WTC11 (cell line): ENCODE results near the gene GRIK2. TPM values are rescaled to one million over a fixed set of nuclear protein-coding genes. Genes with fewer than 3 reads are reported as not detected.

ENCODE experiments used
- ATAC-seq: fragments of 200-7000 bp; cut with Tn5 transposase; 2 replicates; pipeline ENCODE4 v1.10.0; 2021; ENCODE audit warnings: mild to moderate bottlenecking, moderate library complexity
- CTCF ChIA-PET: fragments of 300-600 bp; sonication (Branson Sonifier 250); formaldehyde crosslinking; loops from one replicate; lab custom pipeline; 2021; ENCODE audit warnings: antibody characterized with exemption; lab: Charles Lee
- POLR2A ChIA-PET: fragments of 350-600 bp; sonication (Branson Sonifier 250); formaldehyde crosslinking; loops from one replicate; lab custom pipeline; 2021; ENCODE audit warnings: antibody characterized with exemption; lab: Charles Lee
- DNase-seq: peaks from one replicate; pipeline ENCODE4 v3.0.0; 2021; ENCODE audit warnings: low spot score
- H3K27ac Mint-ChIP-seq: 2 replicates; pipeline ENCODE4 v1.8.0; 2021; ENCODE audit warnings: mixed read lengths
- H3K27me3 Mint-ChIP-seq: 2 replicates; pipeline ENCODE4 v1.8.0; 2021; ENCODE audit warnings: low read depth, mild to moderate bottlenecking, moderate library complexity, mixed read lengths
- H3K36me3 Mint-ChIP-seq: 2 replicates; pipeline ENCODE4 v1.8.0; 2021; ENCODE audit warnings: mixed read lengths
- H3K4me1 Mint-ChIP-seq: 2 replicates; pipeline ENCODE4 v1.8.0; 2022; ENCODE audit warnings: mixed read lengths
- H3K4me3 Mint-ChIP-seq: 2 replicates; pipeline ENCODE4 v1.8.0; 2021; ENCODE audit warnings: mild to moderate bottlenecking, moderate library complexity, mixed read lengths
- H3K9me3 Mint-ChIP-seq: 2 replicates; pipeline ENCODE4 v1.8.0; 2021; ENCODE audit warnings: mixed read lengths
- ATF1 ChIP-seq: sonication (generic); formaldehyde crosslinking; IDR thresholded peaks from 2 replicates; pipeline ENCODE4 v1.8.1; 2023; ENCODE audit warnings: mild to moderate bottlenecking, moderate library complexity, missing genetic modification reagents
- CREM ChIP-seq: sonication (generic); formaldehyde crosslinking; IDR thresholded peaks from 2 replicates; pipeline ENCODE4 v1.8.1; 2022; ENCODE audit warnings: mild to moderate bottlenecking, missing genetic modification reagents, moderate library complexity
- FOXP1 ChIP-seq: sonication (generic); formaldehyde crosslinking; IDR thresholded peaks from 2 replicates; pipeline ENCODE4 v1.8.0; 2022; ENCODE audit warnings: missing genetic modification reagents, mild to moderate bottlenecking, moderate library complexity, borderline replicate concordance
- IRF2 ChIP-seq: sonication (generic); formaldehyde crosslinking; IDR thresholded peaks from 2 replicates; pipeline ENCODE4 v1.8.0; 2022; ENCODE audit warnings: low read depth, missing genetic modification reagents, borderline replicate concordance
- JUN ChIP-seq: sonication (generic); formaldehyde crosslinking; IDR thresholded peaks from 2 replicates; pipeline ENCODE4 v1.8.0; 2023; ENCODE audit warnings: mild to moderate bottlenecking, missing genetic modification reagents
- KAT7 ChIP-seq: sonication (generic); formaldehyde crosslinking; IDR thresholded peaks from 2 replicates; pipeline ENCODE4 v1.8.1; 2023; ENCODE audit warnings: missing genetic modification reagents, mild to moderate bottlenecking, borderline replicate concordance
- MXD4 ChIP-seq: fragments of 250-450 bp; sonication (Bioruptor Pico); IDR thresholded peaks from 2 replicates; pipeline ENCODE4 v1.8.0; 2021; ENCODE audit warnings: mild to moderate bottlenecking, moderate library complexity, borderline replicate concordance
- MYBL2 ChIP-seq: sonication (generic); formaldehyde crosslinking; IDR thresholded peaks from 2 replicates; pipeline ENCODE4 v1.8.1; 2023; ENCODE audit warnings: mild to moderate bottlenecking, moderate library complexity, missing genetic modification reagents
- NFE2L1 ChIP-seq: sonication (generic); formaldehyde crosslinking; IDR thresholded peaks from 2 replicates; pipeline ENCODE4 v1.8.1; 2023; ENCODE audit warnings: missing genetic modification reagents
- NR3C1 ChIP-seq: sonication (generic); formaldehyde crosslinking; conservative IDR thresholded peaks from 2 replicates; pipeline ENCODE4 v1.8.1; 2023; ENCODE audit warnings: low read depth, mild to moderate bottlenecking, missing genetic modification reagents
- PRRX2 ChIP-seq: fragments of 250-450 bp; sonication (Bioruptor Pico); IDR thresholded peaks from 2 replicates; pipeline ENCODE4 v1.8.0; 2021; ENCODE audit warnings: mild to moderate bottlenecking
- RELA ChIP-seq: sonication (generic); formaldehyde crosslinking; IDR thresholded peaks from 2 replicates; pipeline ENCODE4 v1.8.1; 2022; ENCODE audit warnings: missing genetic modification reagents, mild to moderate bottlenecking, borderline replicate concordance
- RORB ChIP-seq: fragments of 250-450 bp; sonication (Bioruptor Pico); IDR thresholded peaks from 2 replicates; pipeline ENCODE4 v1.9.0; 2021; ENCODE audit warnings: mild to moderate bottlenecking
- SP1 ChIP-seq: sonication (generic); formaldehyde crosslinking; conservative IDR thresholded peaks from 2 replicates; pipeline ENCODE4 v1.8.1; 2022; ENCODE audit warnings: missing genetic modification reagents
- TP53 ChIP-seq: sonication (generic); formaldehyde crosslinking; IDR thresholded peaks from 2 replicates; pipeline ENCODE4 v1.8.1; 2023; ENCODE audit warnings: mild to moderate bottlenecking, missing genetic modification reagents
- ZBTB21 ChIP-seq: sonication (generic); formaldehyde crosslinking; IDR thresholded peaks from 2 replicates; pipeline ENCODE4 v1.8.1; 2023; ENCODE audit warnings: mild to moderate bottlenecking, missing genetic modification reagents, borderline replicate concordance
- ZNF138 ChIP-seq: sonication (generic); formaldehyde crosslinking; conservative IDR thresholded peaks from 2 replicates; pipeline ENCODE4 v1.8.1; 2022; ENCODE audit warnings: mild to moderate bottlenecking, moderate library complexity, missing genetic modification reagents
- total RNA-seq: library from RNA; stranded (reverse); gene quantifications from 3 replicates; pipeline ENCODE4 v1.2.3, GENCODE V29; 2021
- TF ChIP-seq, protein P1 (sequence below): sonication (generic); formaldehyde crosslinking; IDR thresholded peaks from 2 replicates; pipeline ENCODE4 v1.8.1; 2023; ENCODE audit warnings: mild to moderate bottlenecking, missing genetic modification reagents, borderline replicate concordance
- TF ChIP-seq, protein P2 (sequence below): fragments of 250-450 bp; sonication (Bioruptor Pico); conservative IDR thresholded peaks from 2 replicates; pipeline ENCODE4 v1.9.0; 2021; ENCODE audit warnings: mild to moderate bottlenecking
- TF ChIP-seq, protein P3 (sequence below): fragments of 200-600 bp; IDR thresholded peaks from 2 replicates; pipeline ENCODE4 v1.8.0; 2022; ENCODE audit warnings: antibody characterized with exemption
- TF ChIP-seq, protein P4 (sequence below): sonication (generic); formaldehyde crosslinking; IDR thresholded peaks from 2 replicates; pipeline ENCODE4 v1.8.1; 2022; ENCODE audit warnings: low read depth, mild to moderate bottlenecking, moderate library complexity, missing genetic modification reagents, borderline replicate concordance
- TF ChIP-seq, protein P5 (sequence below): sonication (generic); formaldehyde crosslinking; IDR thresholded peaks from 2 replicates; pipeline ENCODE4 v1.8.0; 2023; ENCODE audit warnings: missing genetic modification reagents, mild to moderate bottlenecking, borderline replicate concordance
- TF ChIP-seq, protein P6 (sequence below): sonication (generic); formaldehyde crosslinking; conservative IDR thresholded peaks from 2 replicates; pipeline ENCODE4 v1.8.1; 2022; ENCODE audit warnings: mild to moderate bottlenecking, missing genetic modification reagents
- TF ChIP-seq, protein P7 (sequence below): sonication (generic); formaldehyde crosslinking; IDR thresholded peaks from 2 replicates; pipeline ENCODE4 v1.8.0; 2022; ENCODE audit warnings: mild to moderate bottlenecking, missing genetic modification reagents

Gene GRIK2
- total RNA-seq, 1 experiment from 2014 or later = 2.7 TPM

DNA sequence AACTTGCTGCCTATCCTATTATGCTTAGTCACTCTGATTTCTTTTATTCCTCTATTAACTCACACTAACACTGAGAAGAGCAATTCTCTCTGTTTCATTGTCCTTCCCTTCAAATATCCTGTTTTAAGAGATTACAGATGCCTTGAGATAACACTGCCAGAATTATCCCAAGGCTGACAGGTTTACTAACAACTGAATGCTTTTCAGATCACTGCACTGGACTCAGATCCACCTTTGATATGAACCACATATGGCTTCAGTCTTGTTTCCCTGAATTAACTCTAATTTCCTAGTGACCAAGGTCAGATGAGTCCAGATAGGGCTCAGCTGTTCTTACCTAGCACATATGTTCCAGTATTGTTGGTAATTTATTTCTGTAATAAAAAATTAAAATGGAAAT lies 633.1 kb downstream of the GRIK2 start (continued):
- TF ChIP-seq, protein P1, sequence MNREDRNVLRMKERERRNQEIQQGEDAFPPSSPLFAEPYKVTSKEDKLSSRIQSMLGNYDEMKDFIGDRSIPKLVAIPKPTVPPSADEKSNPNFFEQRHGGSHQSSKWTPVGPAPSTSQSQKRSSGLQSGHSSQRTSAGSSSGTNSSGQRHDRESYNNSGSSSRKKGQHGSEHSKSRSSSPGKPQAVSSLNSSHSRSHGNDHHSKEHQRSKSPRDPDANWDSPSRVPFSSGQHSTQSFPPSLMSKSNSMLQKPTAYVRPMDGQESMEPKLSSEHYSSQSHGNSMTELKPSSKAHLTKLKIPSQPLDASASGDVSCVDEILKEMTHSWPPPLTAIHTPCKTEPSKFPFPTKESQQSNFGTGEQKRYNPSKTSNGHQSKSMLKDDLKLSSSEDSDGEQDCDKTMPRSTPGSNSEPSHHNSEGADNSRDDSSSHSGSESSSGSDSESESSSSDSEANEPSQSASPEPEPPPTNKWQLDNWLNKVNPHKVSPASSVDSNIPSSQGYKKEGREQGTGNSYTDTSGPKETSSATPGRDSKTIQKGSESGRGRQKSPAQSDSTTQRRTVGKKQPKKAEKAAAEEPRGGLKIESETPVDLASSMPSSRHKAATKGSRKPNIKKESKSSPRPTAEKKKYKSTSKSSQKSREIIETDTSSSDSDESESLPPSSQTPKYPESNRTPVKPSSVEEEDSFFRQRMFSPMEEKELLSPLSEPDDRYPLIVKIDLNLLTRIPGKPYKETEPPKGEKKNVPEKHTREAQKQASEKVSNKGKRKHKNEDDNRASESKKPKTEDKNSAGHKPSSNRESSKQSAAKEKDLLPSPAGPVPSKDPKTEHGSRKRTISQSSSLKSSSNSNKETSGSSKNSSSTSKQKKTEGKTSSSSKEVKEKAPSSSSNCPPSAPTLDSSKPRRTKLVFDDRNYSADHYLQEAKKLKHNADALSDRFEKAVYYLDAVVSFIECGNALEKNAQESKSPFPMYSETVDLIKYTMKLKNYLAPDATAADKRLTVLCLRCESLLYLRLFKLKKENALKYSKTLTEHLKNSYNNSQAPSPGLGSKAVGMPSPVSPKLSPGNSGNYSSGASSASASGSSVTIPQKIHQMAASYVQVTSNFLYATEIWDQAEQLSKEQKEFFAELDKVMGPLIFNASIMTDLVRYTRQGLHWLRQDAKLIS = no peak
- TF ChIP-seq PRRX2 (CRISPR knock-in tag) = no peak
- TF ChIP-seq RORB (CRISPR knock-in tag) = no peak
- TF ChIP-seq NR3C1 = no peak
- no peak for TF ChIP-seq MXD4 (CRISPR knock-in tag)
- TF ChIP-seq JUN (CRISPR knock-in tag) = no peak
- TF ChIP-seq, protein P2, sequence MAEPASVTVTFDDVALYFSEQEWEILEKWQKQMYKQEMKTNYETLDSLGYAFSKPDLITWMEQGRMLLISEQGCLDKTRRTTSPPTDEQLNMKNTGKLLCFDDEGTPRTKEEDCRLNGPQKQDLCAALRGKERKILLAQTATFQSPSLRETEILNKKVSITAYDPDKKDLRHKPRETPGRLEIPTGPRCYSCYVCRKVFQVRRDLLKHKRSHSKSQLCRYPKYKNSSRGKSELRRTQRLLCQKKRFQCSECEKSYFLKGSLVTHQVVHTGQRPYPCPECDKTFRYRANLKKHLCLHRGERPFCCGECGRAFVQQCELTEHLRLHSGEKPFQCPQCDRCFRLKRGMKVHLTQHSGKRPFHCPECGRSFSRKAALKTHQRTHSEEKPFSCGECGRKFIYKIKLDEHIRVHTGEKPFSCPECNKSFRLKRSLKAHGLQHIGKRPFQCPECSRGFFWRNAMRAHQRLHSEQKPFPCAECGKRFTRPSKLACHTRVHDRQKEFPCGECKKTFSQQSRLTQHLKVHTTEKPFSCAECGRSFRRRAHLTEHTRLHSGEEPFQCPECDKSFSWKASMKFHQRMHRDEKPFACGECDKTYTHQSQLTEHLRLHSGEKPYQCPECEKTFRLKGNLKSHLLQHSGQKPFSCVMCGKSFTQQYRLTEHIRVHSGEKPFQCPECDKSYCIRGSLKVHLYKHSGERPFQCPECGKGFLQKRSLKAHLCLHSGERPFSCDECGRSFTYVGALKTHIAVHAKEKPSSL (CRISPR knock-in tag) = no peak
- TF ChIP-seq, protein P3, sequence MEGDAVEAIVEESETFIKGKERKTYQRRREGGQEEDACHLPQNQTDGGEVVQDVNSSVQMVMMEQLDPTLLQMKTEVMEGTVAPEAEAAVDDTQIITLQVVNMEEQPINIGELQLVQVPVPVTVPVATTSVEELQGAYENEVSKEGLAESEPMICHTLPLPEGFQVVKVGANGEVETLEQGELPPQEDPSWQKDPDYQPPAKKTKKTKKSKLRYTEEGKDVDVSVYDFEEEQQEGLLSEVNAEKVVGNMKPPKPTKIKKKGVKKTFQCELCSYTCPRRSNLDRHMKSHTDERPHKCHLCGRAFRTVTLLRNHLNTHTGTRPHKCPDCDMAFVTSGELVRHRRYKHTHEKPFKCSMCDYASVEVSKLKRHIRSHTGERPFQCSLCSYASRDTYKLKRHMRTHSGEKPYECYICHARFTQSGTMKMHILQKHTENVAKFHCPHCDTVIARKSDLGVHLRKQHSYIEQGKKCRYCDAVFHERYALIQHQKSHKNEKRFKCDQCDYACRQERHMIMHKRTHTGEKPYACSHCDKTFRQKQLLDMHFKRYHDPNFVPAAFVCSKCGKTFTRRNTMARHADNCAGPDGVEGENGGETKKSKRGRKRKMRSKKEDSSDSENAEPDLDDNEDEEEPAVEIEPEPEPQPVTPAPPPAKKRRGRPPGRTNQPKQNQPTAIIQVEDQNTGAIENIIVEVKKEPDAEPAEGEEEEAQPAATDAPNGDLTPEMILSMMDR = no peak
- no peak for TF ChIP-seq ZBTB21 (CRISPR knock-in tag)
- no peak for TF ChIP-seq KAT7
- no peak for TF ChIP-seq CREM
- TF ChIP-seq NFE2L1 (CRISPR knock-in tag) = no peak
- no peak for TF ChIP-seq RELA (CRISPR knock-in tag)
- TF ChIP-seq ATF1 (CRISPR knock-in tag) = no peak
- TF ChIP-seq, protein P4, sequence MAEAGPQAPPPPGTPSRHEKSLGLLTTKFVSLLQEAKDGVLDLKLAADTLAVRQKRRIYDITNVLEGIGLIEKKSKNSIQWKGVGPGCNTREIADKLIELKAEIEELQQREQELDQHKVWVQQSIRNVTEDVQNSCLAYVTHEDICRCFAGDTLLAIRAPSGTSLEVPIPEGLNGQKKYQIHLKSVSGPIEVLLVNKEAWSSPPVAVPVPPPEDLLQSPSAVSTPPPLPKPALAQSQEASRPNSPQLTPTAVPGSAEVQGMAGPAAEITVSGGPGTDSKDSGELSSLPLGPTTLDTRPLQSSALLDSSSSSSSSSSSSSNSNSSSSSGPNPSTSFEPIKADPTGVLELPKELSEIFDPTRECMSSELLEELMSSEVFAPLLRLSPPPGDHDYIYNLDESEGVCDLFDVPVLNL (CRISPR knock-in tag) = no peak
- TF ChIP-seq ZNF138 (CRISPR knock-in tag) = no peak
- no peak for TF ChIP-seq SP1 (CRISPR knock-in tag)
- no peak for TF ChIP-seq MYBL2 (CRISPR knock-in tag)

DNA sequence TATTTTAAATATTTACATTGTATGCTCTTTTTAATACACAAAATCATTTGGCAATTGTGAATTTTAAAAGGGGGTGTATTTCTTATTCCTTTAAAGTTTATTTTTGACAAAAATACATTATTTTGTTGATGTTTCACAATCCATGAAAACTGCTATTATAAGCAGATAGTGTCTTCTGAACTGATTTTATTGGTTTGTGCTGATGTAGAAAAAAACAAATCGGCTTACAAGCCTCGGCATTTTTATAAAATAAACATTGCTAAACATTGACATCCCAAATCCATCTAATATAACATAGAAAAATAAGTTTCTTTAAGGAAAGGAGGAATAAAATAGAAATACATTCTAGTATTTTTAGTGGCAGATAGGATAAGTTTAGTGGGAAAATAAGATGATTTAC lies 634.7 kb downstream of the GRIK2 start:
- no peak for ATAC-seq
- no peak for DNase-seq
- POLR2A ChIA-PET = no interaction called here
- H3K27ac Mint-ChIP-seq = no peak overlapping the region
- H3K4me3 Mint-ChIP-seq = no peak overlapping the region
- H3K27me3 Mint-ChIP-seq = no peaks in the 10 kb centered on the region
- CTCF ChIA-PET = no interaction called here
- H3K36me3 Mint-ChIP-seq = no peaks in the 10 kb centered on the region
- H3K4me1 Mint-ChIP-seq = 0 out of 2 replicates have a peak, but pooled peaks cover 4% of the 10 kb centered on the region
- H3K9me3 Mint-ChIP-seq = peaks cover 5% of the 10 kb centered on the region
- TF ChIP-seq, protein P5, sequence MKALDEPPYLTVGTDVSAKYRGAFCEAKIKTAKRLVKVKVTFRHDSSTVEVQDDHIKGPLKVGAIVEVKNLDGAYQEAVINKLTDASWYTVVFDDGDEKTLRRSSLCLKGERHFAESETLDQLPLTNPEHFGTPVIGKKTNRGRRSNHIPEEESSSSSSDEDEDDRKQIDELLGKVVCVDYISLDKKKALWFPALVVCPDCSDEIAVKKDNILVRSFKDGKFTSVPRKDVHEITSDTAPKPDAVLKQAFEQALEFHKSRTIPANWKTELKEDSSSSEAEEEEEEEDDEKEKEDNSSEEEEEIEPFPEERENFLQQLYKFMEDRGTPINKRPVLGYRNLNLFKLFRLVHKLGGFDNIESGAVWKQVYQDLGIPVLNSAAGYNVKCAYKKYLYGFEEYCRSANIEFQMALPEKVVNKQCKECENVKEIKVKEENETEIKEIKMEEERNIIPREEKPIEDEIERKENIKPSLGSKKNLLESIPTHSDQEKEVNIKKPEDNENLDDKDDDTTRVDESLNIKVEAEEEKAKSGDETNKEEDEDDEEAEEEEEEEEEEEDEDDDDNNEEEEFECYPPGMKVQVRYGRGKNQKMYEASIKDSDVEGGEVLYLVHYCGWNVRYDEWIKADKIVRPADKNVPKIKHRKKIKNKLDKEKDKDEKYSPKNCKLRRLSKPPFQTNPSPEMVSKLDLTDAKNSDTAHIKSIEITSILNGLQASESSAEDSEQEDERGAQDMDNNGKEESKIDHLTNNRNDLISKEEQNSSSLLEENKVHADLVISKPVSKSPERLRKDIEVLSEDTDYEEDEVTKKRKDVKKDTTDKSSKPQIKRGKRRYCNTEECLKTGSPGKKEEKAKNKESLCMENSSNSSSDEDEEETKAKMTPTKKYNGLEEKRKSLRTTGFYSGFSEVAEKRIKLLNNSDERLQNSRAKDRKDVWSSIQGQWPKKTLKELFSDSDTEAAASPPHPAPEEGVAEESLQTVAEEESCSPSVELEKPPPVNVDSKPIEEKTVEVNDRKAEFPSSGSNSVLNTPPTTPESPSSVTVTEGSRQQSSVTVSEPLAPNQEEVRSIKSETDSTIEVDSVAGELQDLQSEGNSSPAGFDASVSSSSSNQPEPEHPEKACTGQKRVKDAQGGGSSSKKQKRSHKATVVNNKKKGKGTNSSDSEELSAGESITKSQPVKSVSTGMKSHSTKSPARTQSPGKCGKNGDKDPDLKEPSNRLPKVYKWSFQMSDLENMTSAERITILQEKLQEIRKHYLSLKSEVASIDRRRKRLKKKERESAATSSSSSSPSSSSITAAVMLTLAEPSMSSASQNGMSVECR (CRISPR knock-in tag) = no peak
- TF ChIP-seq, protein P6, sequence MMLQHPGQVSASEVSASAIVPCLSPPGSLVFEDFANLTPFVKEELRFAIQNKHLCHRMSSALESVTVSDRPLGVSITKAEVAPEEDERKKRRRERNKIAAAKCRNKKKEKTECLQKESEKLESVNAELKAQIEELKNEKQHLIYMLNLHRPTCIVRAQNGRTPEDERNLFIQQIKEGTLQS (CRISPR knock-in tag) = no peak
- TF ChIP-seq FOXP1 (CRISPR knock-in tag) (no peak), TP53 (CRISPR knock-in tag) (no peak), RELA (CRISPR knock-in tag) (no peak), MXD4 (CRISPR knock-in tag) (no peak), IRF2 (CRISPR knock-in tag) (no peak)
- TF ChIP-seq, protein P7, sequence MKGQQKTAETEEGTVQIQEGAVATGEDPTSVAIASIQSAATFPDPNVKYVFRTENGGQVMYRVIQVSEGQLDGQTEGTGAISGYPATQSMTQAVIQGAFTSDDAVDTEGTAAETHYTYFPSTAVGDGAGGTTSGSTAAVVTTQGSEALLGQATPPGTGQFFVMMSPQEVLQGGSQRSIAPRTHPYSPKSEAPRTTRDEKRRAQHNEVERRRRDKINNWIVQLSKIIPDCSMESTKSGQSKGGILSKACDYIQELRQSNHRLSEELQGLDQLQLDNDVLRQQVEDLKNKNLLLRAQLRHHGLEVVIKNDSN (CRISPR knock-in tag) = no peak
